GM12878 (cell line): ENCODE data around the gene STK4. TPM values are rescaled to one million over a fixed set of nuclear protein-coding genes. Genes with fewer than 3 reads are reported as not detected.

Experiments used
- ATF3 ChIP-seq: IDR thresholded peaks from 2 replicates; pipeline ENCODE4 v1.6.1; 2011; ENCODE audit warnings: low read depth, mild to moderate bottlenecking, low read length, moderate library complexity, borderline replicate concordance; ENCODE audit errors: extremely low read depth
- BHLHE40 ChIP-seq, 2 experiments: fragments of 450-650 bp in 1 of 2; IDR thresholded peaks; 2 replicates each; pipeline ENCODE4 v1.6.1; 2011 to 2017; ENCODE audit warnings: low read depth in 2 of 2, borderline replicate concordance in 1 of 2, improper control_type of control experiment in 1 of 2, low read length in 1 of 2, mild to moderate bottlenecking in 1 of 2
- CEBPB ChIP-seq, 2 experiments: fragments of 150-350 bp in 1 of 2; IDR thresholded peaks; 2 replicates each; pipeline ENCODE4 v1.6.1; 2012 to 2014; ENCODE audit warnings: low read depth in 2 of 2, low read length in 2 of 2, borderline replicate concordance in 1 of 2, inconsistent platforms in 1 of 2
- DPF2 ChIP-seq: fragments of 450-650 bp; IDR thresholded peaks from 2 replicates; pipeline ENCODE4 v1.6.1; 2017; ENCODE audit warnings: mild to moderate bottlenecking
- E4F1 ChIP-seq: fragments of 450-650 bp; IDR thresholded peaks from 2 replicates; pipeline ENCODE4 v1.6.1; 2018; ENCODE audit warnings: borderline replicate concordance, mild to moderate bottlenecking; ENCODE audit not compliant: partially characterized antibody
- GABPA ChIP-seq: IDR thresholded peaks from 2 replicates; pipeline ENCODE4 v1.6.1; 2014; ENCODE audit warnings: antibody characterized with exemption, low read depth, mild to moderate bottlenecking, inconsistent platforms
- IKZF1 ChIP-seq: fragments of 450-650 bp; conservative IDR thresholded peaks from 2 replicates; pipeline ENCODE4 v1.6.1; 2017; ENCODE audit warnings: antibody characterized with exemption, mild to moderate bottlenecking
- PRDM15 ChIP-seq: fragments of 450-650 bp; formaldehyde crosslinking; IDR thresholded peaks from 2 replicates; pipeline ENCODE4 v1.4.0; 2020; ENCODE audit warnings: mild to moderate bottlenecking, moderate library complexity
- RB1 ChIP-seq: fragments of 450-650 bp; formaldehyde crosslinking; IDR thresholded peaks from 2 replicates; pipeline ENCODE4 v1.6.1; 2017; ENCODE audit warnings: mild to moderate bottlenecking, borderline replicate concordance
- RUNX3 ChIP-seq: IDR thresholded peaks from 2 replicates; pipeline ENCODE4 v1.6.1; 2012; ENCODE audit warnings: low read length, inconsistent platforms
- ZNF687 ChIP-seq: fragments of 450-650 bp; IDR thresholded peaks from 2 replicates; pipeline ENCODE4 v1.6.1; 2017; ENCODE audit warnings: mild to moderate bottlenecking, moderate library complexity
- polyA plus RNA-seq, 11 experiments: library from polyadenylated mRNA; depleted of rRNA in 4 of 11; unstranded in 6 of 11; stranded (reverse) in 5 of 11; fragments of >200 nt; fragmentation: Nextera tagmentation in 4 of 11; fragmentation: Illumina TruSeq in 1 of 11; extraction: Ambion mirVana in 4 of 11; extraction: Trizol in 1 of 11; gene quantifications; 1 replicate in 1 of 11; 2 replicates in 10 of 11; pipeline versions ENCODE4 v1.2.1 to v1.2.3, GENCODE V29; 2011 to 2016; ENCODE audit warnings: inconsistent platforms in 2 of 11, missing spikeins in 2 of 11, low read depth in 1 of 11
- total RNA-seq, 4 experiments: library from RNA; depleted of rRNA in 3 of 4; stranded (reverse); fragments of >200 nt in 3 of 4; fragmentation: Illumina TruSeq in 1 of 4; extraction: Trizol in 1 of 4; gene quantifications; 2 replicates each; pipeline versions ENCODE4 v1.2.1 to v1.2.3, GENCODE V29; 2013 to 2021

Gene STK4
- total and polyA plus RNA-seq, 10 of the 15 experiments (the other 5 are each of a cell fraction or from before 2014, with no cell fraction given), result 24.0 to 135 (median 89.7) TPM

GRCh38 chr20:44955270-44955669 lies 11.0 kb upstream of the STK4 start (continued):
- TF ChIP-seq PRDM15 (no peak), ZNF687 (peak; percentile 27; the same call in 1 of the 2 replicates), E4F1 (no peak), IKZF1 (peak; percentile 43), BHLHE40 (IDR thresholded peaks at IDR 0.05; ENCODE audit: borderline replicate concordance in 1 of 2, low read depth in 2 of 2, low read length in 1 of 2) (peak; percentile 49 to 69), RUNX3 (peak; percentile 47), CEBPB (IDR thresholded peaks at IDR 0.05; ENCODE audit: borderline replicate concordance in 1 of 2, low read depth in 2 of 2, low read length in 2 of 2) (no peak), RB1 (no peak), ATF3 (no peak), DPF2 (0 out of 2 replicates have a peak, but pooled peaks have one; percentile 28), GABPA (no peak)
- TF ChIP-seq, all 136 proteins: peak for 9
